ENCODE measurements around the gene N4BP3.

The N4BP3 gene

DNA sequence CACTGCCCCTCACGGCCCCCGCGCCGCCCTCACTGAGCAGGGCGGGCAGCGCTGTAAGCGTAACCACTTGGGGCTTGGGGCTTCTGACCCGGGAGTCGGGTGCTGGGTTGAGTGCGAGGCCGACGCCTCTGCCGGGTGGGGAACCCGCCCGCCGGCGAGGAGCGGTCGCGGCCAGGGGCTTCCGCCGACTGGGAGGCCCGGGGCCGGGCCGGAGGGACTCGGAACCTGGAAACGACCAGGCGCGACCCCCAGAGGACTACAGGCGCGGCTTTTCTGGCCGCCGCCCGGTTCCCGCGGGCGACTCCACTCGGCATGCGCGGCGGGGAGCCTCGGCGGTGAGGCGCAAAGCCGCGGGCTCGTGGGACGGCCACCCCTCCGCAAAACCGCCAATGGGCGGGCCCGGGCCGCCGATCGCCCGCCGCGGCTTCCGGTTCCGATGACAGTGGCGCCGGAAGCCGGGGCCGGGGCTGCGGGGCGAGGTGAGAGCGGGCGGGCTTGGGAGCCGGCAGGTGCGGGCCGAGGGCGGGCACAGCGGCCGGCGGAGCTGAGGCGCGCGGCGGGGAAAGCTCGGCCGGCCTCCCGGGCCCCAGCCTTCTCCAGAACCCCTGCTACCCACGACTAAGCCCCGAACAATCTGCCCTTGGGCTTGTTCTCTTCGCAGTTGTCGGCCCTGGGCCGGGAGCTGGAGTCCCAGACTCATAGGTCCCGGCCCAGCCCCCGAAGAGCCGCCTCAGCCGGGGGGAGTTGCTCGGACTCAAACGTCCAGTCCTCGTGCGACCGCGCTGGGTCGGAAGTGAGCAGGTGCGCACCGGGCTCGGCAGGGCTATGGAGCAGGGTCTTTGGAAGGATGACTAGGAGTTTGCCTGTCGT is 17.5 kb downstream of the N4BP3 start, which contains the start of gene RMND5B:
Gene RMND5B, plus strand, starts transcription at position 439 of the 870 bp plus-strand sequence. CDS start 7,106 bp downstream, outside the sequence.
- peak within 1 kb of the TSS; percentile 93 for H3K27ac ChIP-seq
- no peak for TF ChIP-seq ZFX (IDR thresholded peaks at IDR 0.05; ENCODE audit: borderline replicate concordance)
- TF ChIP-seq, protein P1, sequence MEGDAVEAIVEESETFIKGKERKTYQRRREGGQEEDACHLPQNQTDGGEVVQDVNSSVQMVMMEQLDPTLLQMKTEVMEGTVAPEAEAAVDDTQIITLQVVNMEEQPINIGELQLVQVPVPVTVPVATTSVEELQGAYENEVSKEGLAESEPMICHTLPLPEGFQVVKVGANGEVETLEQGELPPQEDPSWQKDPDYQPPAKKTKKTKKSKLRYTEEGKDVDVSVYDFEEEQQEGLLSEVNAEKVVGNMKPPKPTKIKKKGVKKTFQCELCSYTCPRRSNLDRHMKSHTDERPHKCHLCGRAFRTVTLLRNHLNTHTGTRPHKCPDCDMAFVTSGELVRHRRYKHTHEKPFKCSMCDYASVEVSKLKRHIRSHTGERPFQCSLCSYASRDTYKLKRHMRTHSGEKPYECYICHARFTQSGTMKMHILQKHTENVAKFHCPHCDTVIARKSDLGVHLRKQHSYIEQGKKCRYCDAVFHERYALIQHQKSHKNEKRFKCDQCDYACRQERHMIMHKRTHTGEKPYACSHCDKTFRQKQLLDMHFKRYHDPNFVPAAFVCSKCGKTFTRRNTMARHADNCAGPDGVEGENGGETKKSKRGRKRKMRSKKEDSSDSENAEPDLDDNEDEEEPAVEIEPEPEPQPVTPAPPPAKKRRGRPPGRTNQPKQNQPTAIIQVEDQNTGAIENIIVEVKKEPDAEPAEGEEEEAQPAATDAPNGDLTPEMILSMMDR (IDR thresholded peaks at IDR 0.05) = no peak; the same call in 1 of the 2 replicates

DNA sequence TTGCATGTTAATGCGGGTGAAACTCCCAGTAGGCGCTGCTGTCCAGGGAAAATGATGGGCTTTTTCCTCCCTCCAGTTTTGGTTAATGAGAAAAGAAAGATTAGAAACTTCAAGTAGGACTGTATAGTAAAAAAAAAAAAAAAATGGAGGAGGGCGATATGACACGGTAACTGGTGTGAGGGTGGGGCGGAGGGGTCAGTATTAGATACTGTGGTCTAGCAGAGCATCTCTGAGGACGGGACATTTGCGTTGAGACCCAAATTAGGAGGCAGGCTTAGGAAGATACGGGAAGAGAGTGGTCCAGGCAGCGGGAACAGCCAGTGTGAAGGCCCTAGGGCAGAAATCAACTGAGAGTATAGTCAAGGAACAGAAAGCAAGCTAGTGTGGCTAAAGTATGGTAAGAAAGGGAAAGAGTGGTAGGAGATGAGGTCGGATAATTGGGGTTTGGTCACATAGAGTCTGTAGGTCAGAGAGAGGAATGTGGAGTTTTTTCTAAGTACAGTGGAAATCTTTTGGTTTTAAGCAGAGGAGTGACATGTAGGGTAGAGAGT is 18.2 kb downstream of the N4BP3 start:
- peak overlapping the region; percentile 93 for H3K27ac ChIP-seq
- TF ChIP-seq, protein P1 (IDR thresholded peaks at IDR 0.05) = no peak
- no peak for TF ChIP-seq ZFX (IDR thresholded peaks at IDR 0.05; ENCODE audit: borderline replicate concordance)

DNA sequence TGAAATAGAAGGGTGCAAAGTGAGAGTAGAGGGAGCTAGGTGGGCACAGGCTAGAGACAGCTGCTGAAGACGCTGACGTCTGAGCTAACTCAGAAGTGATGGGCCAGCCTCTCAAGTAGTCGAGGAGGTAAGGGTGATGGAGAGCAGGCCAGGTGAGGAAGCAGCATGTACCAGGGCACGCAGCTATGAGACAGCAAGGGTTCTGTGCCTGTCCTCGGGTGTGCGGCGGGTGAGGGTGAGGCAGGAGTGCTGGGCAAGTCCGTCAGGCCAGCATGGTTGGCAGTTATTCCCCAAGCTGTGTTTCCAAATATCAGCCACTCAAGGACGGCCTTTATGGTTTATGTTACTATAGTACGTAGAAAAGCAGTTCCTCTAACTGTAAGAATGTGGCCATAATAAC is 23.7 kb downstream of the N4BP3 start:
- H3K27ac ChIP-seq = no peak overlapping the region
- no peak for TF ChIP-seq ZFX (IDR thresholded peaks at IDR 0.05; ENCODE audit: borderline replicate concordance)
- TF ChIP-seq, protein P1 (IDR thresholded peaks at IDR 0.05) = no peak

DNA sequence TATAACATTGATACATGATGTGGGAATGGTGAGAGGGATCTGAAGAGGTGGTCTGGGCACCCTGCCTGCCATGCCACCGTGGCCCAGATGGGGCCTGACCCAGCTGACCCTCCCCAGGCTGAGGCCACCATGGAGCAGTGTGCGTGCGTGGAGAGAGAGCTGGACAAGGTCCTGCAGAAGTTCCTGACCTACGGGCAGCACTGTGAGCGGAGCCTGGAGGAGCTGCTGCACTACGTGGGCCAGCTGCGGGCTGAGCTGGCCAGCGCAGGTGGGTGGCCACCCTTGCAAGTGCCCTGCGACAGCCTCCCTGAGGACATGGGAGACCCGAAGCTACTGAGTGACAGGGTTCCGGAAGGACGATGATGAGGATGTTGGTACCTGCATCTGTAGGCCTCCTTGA is 24.7 kb downstream of the N4BP3 start:
- TF ChIP-seq, protein P1 (IDR thresholded peaks at IDR 0.05) = no peak
- TF ChIP-seq ZFX (IDR thresholded peaks at IDR 0.05; ENCODE audit: borderline replicate concordance) = no peak
- no peak overlapping the region for H3K27ac ChIP-seq

DNA sequence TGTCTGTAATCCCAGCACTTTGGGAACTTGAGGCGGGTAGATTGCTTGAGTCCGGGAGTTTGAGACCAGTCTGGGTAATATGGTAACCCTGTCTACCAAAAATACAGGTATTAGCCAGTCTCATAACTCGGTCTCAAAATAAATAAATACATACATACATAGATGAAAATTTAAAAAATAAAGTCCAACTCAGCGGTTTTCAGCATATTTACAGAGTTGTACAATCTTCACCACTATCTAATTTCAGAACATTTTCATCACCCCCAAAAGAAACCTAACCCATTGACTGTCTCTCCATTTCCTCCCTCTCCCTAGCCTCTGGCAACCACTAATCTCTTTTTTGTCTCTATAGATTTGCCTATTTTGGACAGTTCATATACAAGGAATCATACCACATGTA is 28.2 kb downstream of the N4BP3 start:
- H3K27ac ChIP-seq = no peak overlapping the region
- no peak for TF ChIP-seq ZFX (IDR thresholded peaks at IDR 0.05; ENCODE audit: borderline replicate concordance)
- TF ChIP-seq, protein P1 (IDR thresholded peaks at IDR 0.05) = no peak

DNA sequence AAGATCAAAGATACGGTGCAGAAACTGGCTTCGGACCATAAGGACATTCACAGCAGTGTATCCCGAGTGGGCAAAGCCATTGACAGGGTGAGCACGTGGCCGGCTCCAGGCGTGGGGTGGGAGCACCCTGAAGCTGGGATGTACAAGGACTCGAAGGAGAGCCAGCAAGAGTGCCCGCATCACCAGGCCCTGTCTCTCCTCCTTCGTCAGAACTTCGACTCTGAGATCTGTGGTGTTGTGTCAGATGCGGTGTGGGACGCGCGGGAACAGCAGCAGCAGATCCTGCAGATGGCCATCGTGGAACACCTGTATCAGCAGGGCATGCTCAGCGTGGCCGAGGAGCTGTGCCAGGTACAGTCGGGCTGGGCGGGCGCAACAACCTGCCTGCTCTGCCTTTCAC is 29.3 kb downstream of the N4BP3 start:
- TF ChIP-seq, protein P1 (IDR thresholded peaks at IDR 0.05) = no peak
- TF ChIP-seq ZFX (IDR thresholded peaks at IDR 0.05; ENCODE audit: borderline replicate concordance) = no peak
- H3K27ac ChIP-seq = no peak overlapping the region

DNA sequence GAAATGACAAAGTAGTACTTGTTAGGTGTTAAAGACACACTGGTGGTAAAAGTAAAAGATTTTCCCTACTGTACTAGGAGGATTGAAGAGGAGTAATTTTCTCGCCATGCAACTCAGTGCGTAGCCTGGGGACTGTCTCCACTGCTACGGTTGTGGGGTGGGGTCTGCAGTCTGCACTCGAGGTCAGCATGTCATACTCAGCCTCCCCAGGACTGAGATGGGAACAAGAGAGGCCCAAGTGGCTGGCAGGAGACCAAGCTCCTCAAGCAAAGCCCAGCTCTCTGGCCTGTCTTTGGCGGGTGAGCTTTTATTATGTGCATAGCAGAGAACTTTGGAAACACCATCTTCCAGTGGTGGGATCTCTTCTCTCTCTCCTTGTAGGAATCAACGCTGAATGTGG is 29.9 kb downstream of the N4BP3 start:
- H3K27ac ChIP-seq = no peak overlapping the region
- no peak for TF ChIP-seq ZFX (IDR thresholded peaks at IDR 0.05; ENCODE audit: borderline replicate concordance)
